ENCODE measurements around the gene ATP5F1B. TPM values are rescaled to one million over a fixed set of nuclear protein-coding genes. Genes with fewer than 3 reads are reported as not detected.
"Not testable (repeated sequence)": the region's sequence is repeated elsewhere in the genome, so short reads cannot be mapped to it uniquely, and the experiment has no call there.

ATP5F1B gene
- total RNA-seq, 1 donor from 2014 or later, result 3,152 TPM

- ATAC-seq (no peak), DNase-seq (ENCODE audit: missing footprints) (no peak)
- intact Hi-C loops (cut with DNase I), result no loop called here
Observed at GRCh38 chr12:56657416-56658379, 11.9 kb upstream of the ATP5F1B start.

- DNase-seq (ENCODE audit: missing footprints); intact Hi-C loops (cut with DNase I); ATAC-seq: not testable (repeated sequence)
Observed at GRCh38 chr12:56653781-56654180, 8.0 kb upstream of the ATP5F1B start.

GRCh38 chr12:56648023-56648422, 2.2 kb upstream of the ATP5F1B start:
- not testable (repeated sequence) for ATAC-seq; DNase-seq (ENCODE audit: missing footprints)
- intact Hi-C loops (cut with DNase I), result loop anchor here (5.0 kb wide), 1 partner anchor 39 kb away; the partner anchor contains the start of gene PTGES3

- DNase-seq (ENCODE audit: missing footprints), result no peak
- peak; percentile 1 for ATAC-seq
- intact Hi-C loops (cut with DNase I), result loop anchor here (1.0 to 5.0 kb wide), 2 partner anchors 42 to 80 kb away; partner anchors contain the start of genes NACA and PTGES3
Observed at GRCh38 chr12:56645201-56645716, 525 bp downstream of the ATP5F1B start.

GRCh38 chr12:56644654-56645053, 1.1 kb downstream of the ATP5F1B start:
- intact Hi-C loops (cut with DNase I), result loop anchor here (1.0 to 5.0 kb wide), 2 partner anchors 43 to 81 kb away; partner anchors contain the start of genes NACA and PTGES3
- DNase-seq (ENCODE audit: missing footprints) (no peak), ATAC-seq (no peak)

- ATAC-seq, result no peak
- intact Hi-C loops (cut with DNase I), result no loop called here
- no peak for DNase-seq (ENCODE audit: missing footprints)
Observed at GRCh38 chr12:56641219-56641618, 4.6 kb downstream of the ATP5F1B start.

- intact Hi-C loops (cut with DNase I), result loop anchor here (2.0 kb wide), 2 partner anchors 87 to 123 kb away; partner anchors contain the start of gene NACA
- ATAC-seq (no peak), DNase-seq (ENCODE audit: missing footprints) (no peak)
Observed at GRCh38 chr12:56637621-56638020, 8.2 kb downstream of the ATP5F1B start.

GRCh38 chr12:56636675-56637540, 8.9 kb downstream of the ATP5F1B start:
- DNase-seq (ENCODE audit: missing footprints) (peak; percentile 98), ATAC-seq (peak; percentile 84)
- intact Hi-C loops (cut with DNase I), result loop anchor here (2.0 kb wide), 2 partner anchors 88 to 122 kb away; partner anchors contain the start of gene NACA

GRCh38 chr12:56635806-56636674, 9.7 kb downstream of the ATP5F1B start:
- intact Hi-C loops (cut with DNase I), result loop anchor here (2.0 kb wide), 2 partner anchors 89 to 121 kb away; partner anchors contain the start of gene NACA
- DNase-seq (ENCODE audit: missing footprints), result peak; percentile 91
- peak; percentile 87 for ATAC-seq

GRCh38 chr12:56634837-56635791, 10.7 kb downstream of the ATP5F1B start:
- peak; percentile 83 for DNase-seq (ENCODE audit: missing footprints)
- intact Hi-C loops (cut with DNase I), result loop anchor here (5.0 kb wide), 1 partner anchor 43 kb away; no protein-coding TSS in a partner anchor
- ATAC-seq, result peak; percentile 23

GRCh38 chr12:56634242-56634836, 11.4 kb downstream of the ATP5F1B start:
- intact Hi-C loops (cut with DNase I), result loop anchor here (5.0 kb wide), 1 partner anchor 42 kb away; no protein-coding TSS in a partner anchor
- DNase-seq (ENCODE audit: missing footprints), result no peak
- no peak for ATAC-seq

GRCh38 chr12:56633468-56634241, 12.1 kb downstream of the ATP5F1B start:
- intact Hi-C loops (cut with DNase I), result loop anchor here (5.0 kb wide), 1 partner anchor 41 kb away; no protein-coding TSS in a partner anchor
- DNase-seq (ENCODE audit: missing footprints) (no peak), ATAC-seq (no peak)

GRCh38 chr12:56632701-56633467, 12.9 kb downstream of the ATP5F1B start:
- ATAC-seq, result no peak
- DNase-seq (ENCODE audit: missing footprints), result no peak
- intact Hi-C loops (cut with DNase I), result loop anchor here (5.0 kb wide), 1 partner anchor 41 kb away; no protein-coding TSS in a partner anchor

Measured in Right ventricle myocardium inferior (tissue), 1 donor.